CD14-positive monocyte (primary cell): ENCODE data around the gene LDLRAD2. TPM values are rescaled to one million over a fixed set of nuclear protein-coding genes. Genes with fewer than 3 reads are reported as not detected.

Experiments
- DNase-seq, 3 donors: peaks; one replicate each; pipeline ENCODE4 v3.0.0-alpha.2; 2011 to 2022
- H2AFZ ChIP-seq: 2 replicates; pipeline ENCODE4 v1.6.0; 2012; ENCODE audit warnings: mild to moderate bottlenecking, low read depth, low read length, inconsistent platforms; ENCODE audit not compliant: insufficient read depth, poor library complexity, severe bottlenecking
- H3K27ac ChIP-seq, 2 donors: 1 replicate in 1 of 2; 2 replicates in 1 of 2; pipeline ENCODE4 v1.5.1; 2012 to 2013; ENCODE audit warnings: low read length in 2 of 2, control low read depth in 1 of 2, inconsistent platforms in 1 of 2, low read depth in 1 of 2, mild to moderate bottlenecking in 1 of 2
- H3K27me3 ChIP-seq, 2 donors: one replicate each; pipeline versions ENCODE4 v1.6.0 to v1.6.1; 2011 to 2013; ENCODE audit warnings: low read length in 2 of 2; ENCODE audit not compliant: control insufficient read depth in 2 of 2, insufficient read depth in 2 of 2
- H3K36me3 ChIP-seq, 2 donors: replicated peaks in 1 of 2; 1 replicate in 1 of 2; 2 replicates in 1 of 2; pipeline versions ENCODE4 v1.5.1 to v1.6.1; 2012 to 2013; ENCODE audit warnings: low read length in 2 of 2, control low read depth in 1 of 2, inconsistent platforms in 1 of 2, mild to moderate bottlenecking in 1 of 2; ENCODE audit not compliant: insufficient read depth in 2 of 2, control insufficient read depth in 1 of 2
- H3K4me1 ChIP-seq, 2 donors: 1 replicate in 1 of 2; 2 replicates in 1 of 2; pipeline versions ENCODE4 v1.5.1 to v1.6.1; 2012 to 2013; ENCODE audit warnings: low read length in 2 of 2, control low read depth in 1 of 2, inconsistent platforms in 1 of 2, mild to moderate bottlenecking in 1 of 2, moderate library complexity in 1 of 2; ENCODE audit not compliant: insufficient read depth in 2 of 2, control insufficient read depth in 1 of 2
- H3K4me2 ChIP-seq: replicated peaks from 2 replicates; pipeline ENCODE3; 2012; ENCODE audit warnings: low read length, moderate library complexity, mild to moderate bottlenecking; ENCODE audit not compliant: poor library complexity, severe bottlenecking; ENCODE audit errors: extremely low read depth
- H3K4me3 ChIP-seq, 3 experiments: fragments of 200-600 bp in 1 of 3; sonication (generic) in 1 of 3; replicated peaks in 1 of 3; 1 replicate in 2 of 3; 2 replicates in 1 of 3; pipeline ENCODE4 v1.5.1; 2011 to 2013; ENCODE audit warnings: low read length in 3 of 3, mild to moderate bottlenecking in 3 of 3, control low read depth in 2 of 3, low read depth in 2 of 3, inconsistent platforms in 1 of 3, moderate library complexity in 1 of 3
- H3K79me2 ChIP-seq: 2 replicates; pipeline ENCODE4 v1.6.0; 2012; ENCODE audit warnings: mild to moderate bottlenecking, control low read depth, inconsistent platforms, low read length, moderate library complexity; ENCODE audit not compliant: insufficient read depth
- H3K9ac ChIP-seq: 2 replicates; pipeline ENCODE4 v1.6.0; 2017; ENCODE audit warnings: low read length, mild to moderate bottlenecking; ENCODE audit not compliant: insufficient read depth, poor library complexity, severe bottlenecking
- H3K9me3 ChIP-seq, 2 donors: replicated peaks in 1 of 2; 1 replicate in 1 of 2; 2 replicates in 1 of 2; pipeline versions ENCODE4 v1.5.1 to v1.6.1; 2012 to 2013; ENCODE audit warnings: low read length in 2 of 2, control low read depth in 1 of 2; ENCODE audit not compliant: control insufficient read depth in 1 of 2, insufficient read depth in 1 of 2
- H4K20me1 ChIP-seq: 2 replicates; pipeline ENCODE4 v1.6.0; 2012; ENCODE audit warnings: mild to moderate bottlenecking, low read length, control low read depth, moderate library complexity; ENCODE audit not compliant: insufficient read depth
- H3K27ac Mint-ChIP-seq, 7 donors: one replicate each; pipeline ENCODE4 v1.8.0; 2020; ENCODE audit warnings: mild to moderate bottlenecking in 7 of 7, mixed read lengths in 7 of 7, moderate library complexity in 6 of 7, inconsistent platforms in 2 of 7
- H3K27me3 Mint-ChIP-seq, 3 donors: one replicate each; pipeline ENCODE4 v1.8.0; 2021 to 2022; ENCODE audit warnings: low read depth in 3 of 3, mild to moderate bottlenecking in 3 of 3, mixed read lengths in 3 of 3, moderate library complexity in 3 of 3, inconsistent platforms in 1 of 3
- H3K36me3 Mint-ChIP-seq, 2 donors: one replicate each; pipeline ENCODE4 v1.8.0; 2020; ENCODE audit warnings: mixed read lengths in 2 of 2, inconsistent platforms in 1 of 2, mild to moderate bottlenecking in 1 of 2
- H3K4me1 Mint-ChIP-seq: one replicate; pipeline ENCODE4 v1.8.0; 2020; ENCODE audit warnings: mild to moderate bottlenecking, mixed read lengths
- H3K4me3 Mint-ChIP-seq, 2 donors: one replicate each; pipeline ENCODE4 v1.8.0; 2020; ENCODE audit warnings: mild to moderate bottlenecking in 2 of 2, mixed read lengths in 2 of 2, moderate library complexity in 1 of 2
- H3K9me3 Mint-ChIP-seq, 7 donors: one replicate each; pipeline ENCODE4 v1.8.0; 2020 to 2022; ENCODE audit warnings: mixed read lengths in 7 of 7, mild to moderate bottlenecking in 6 of 7, moderate library complexity in 6 of 7, inconsistent platforms in 2 of 7
- CTCF ChIP-seq: fragments of 200-600 bp; IDR thresholded peaks from one replicate; pipeline ENCODE4 v1.8.0; 2022; ENCODE audit warnings: antibody characterized with exemption, mild to moderate bottlenecking
- WGBS: methylation state at CpG from one replicate; pipeline ENCODE4 v1.1.5; 2013; ENCODE audit warnings: missing lambda C conversion rate; ENCODE audit not compliant: insufficient coverage; 5-methylcytosine and 5-hydroxymethylcytosine counted together
- intact Hi-C, 2 donors: fragments of 100-400 bp; cut with micrococcal nuclease; formaldehyde crosslinking; loops; one replicate each; pipeline versions ENCODE4 v1.15.0 to v1.15.1; 2023
- polyA plus RNA-seq, 3 donors: library from polyadenylated mRNA; depleted of rRNA in 1 of 3; unstranded in 2 of 3; stranded (reverse) in 1 of 3; fragments of 300-500 nt in 2 of 3; fragments of >200 nt in 1 of 3; fragmentation: Illumina TruSeq in 2 of 3; gene quantifications; 1 replicate in 2 of 3; 2 replicates in 1 of 3; pipeline ENCODE4 v1.2.3, GENCODE V29; 2012 to 2021

LDLRAD2 gene
- polyA plus RNA-seq, 3 donors = 0.63 TPM; not detected in 2

DNA sequence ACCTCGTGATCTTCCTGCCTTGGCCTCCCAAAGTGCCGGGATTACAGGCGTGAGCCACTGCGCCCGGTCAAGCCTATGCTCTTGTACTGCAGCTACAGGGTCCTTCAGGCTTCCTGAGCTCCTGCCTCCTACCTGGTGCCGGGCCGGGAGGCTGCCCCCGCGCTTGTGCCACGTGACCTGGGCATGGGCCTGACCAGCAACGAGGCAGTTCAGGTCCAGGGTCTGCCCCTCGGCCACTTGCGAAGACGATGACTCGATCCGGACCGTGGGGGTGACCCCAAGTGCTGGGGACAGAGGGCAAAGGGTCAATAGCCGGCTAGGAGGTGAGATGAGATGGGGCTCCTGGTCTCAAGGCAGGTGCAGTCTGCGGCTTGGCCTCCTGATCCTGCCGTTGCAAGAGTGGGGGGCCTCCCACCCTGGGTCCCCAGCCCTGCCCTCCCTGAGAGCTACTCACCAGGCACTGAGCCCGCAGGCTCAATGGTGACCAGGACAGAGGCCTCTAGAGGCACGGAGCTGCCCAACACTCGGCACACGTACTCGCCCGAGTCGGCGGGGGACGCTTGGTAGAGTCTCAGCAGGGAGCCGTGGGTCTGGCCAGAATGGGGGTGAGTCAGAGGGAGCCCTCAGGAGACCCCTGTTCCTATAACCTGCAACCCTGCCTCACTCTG, 38.0 kb downstream of the LDLRAD2 start:
- Histone ChIP-seq H3K36me3 (no peaks in the 10 kb centered on the region), H3K4me1 (peaks cover 9 to 13% of the 10 kb centered on the region in 2 donors), H3K4me2 (no peak overlapping the region), H3K9me3 (no peaks in the 10 kb centered on the region), H3K79me2 (no peaks in the 10 kb centered on the region), H3K4me3 (no peak overlapping the region), H4K20me1 (no peaks in the 10 kb centered on the region), H2AFZ (no peak overlapping the region), H3K27me3 (no peaks in the 10 kb centered on the region), H3K27ac (no peak overlapping the region), H3K9ac (no peak overlapping the region)
- H3K4me3 Mint-ChIP-seq = no peak overlapping the region
- 98% methylated on average over 21 of the region's 30 CpGs for WGBS
- no peaks in the 10 kb centered on the region for H3K9me3 Mint-ChIP-seq
- TF ChIP-seq CTCF = no peak
- DNase-seq = no peak
- H3K27ac Mint-ChIP-seq = peak overlapping the region in 1 of 7 donors; percentile 30
- H3K36me3 Mint-ChIP-seq = no peaks in the 10 kb centered on the region
- intact Hi-C loops = no loop called here
- H3K27me3 Mint-ChIP-seq = peaks cover 0 to 2% (median 0%) of the 10 kb centered on the region in 3 donors
- H3K4me1 Mint-ChIP-seq = peaks cover 8% of the 10 kb centered on the region

GRCh38 chr1:21851430-21852250, 39.6 kb downstream of the LDLRAD2 start:
- Mint-ChIP-seq H3K27me3 (peaks cover 0 to 2% (median 0%) of the 10 kb centered on the region in 3 donors), H3K4me1 (peaks cover 13% of the 10 kb centered on the region), H3K27ac (no peak overlapping the region), H3K4me3 (no peak overlapping the region), H3K36me3 (no peaks in the 10 kb centered on the region), H3K9me3 (no peaks in the 10 kb centered on the region)
- Histone ChIP-seq H3K27ac (no peak overlapping the region), H3K4me1 (peaks cover 9 to 13% of the 10 kb centered on the region in 2 donors), H3K4me3 (no peak overlapping the region), H3K9ac (no peak overlapping the region), H2AFZ (peak overlapping the region; percentile 63), H3K9me3 (no peaks in the 10 kb centered on the region), H3K4me2 (no peak overlapping the region), H4K20me1 (no peaks in the 10 kb centered on the region), H3K36me3 (no peaks in the 10 kb centered on the region), H3K79me2 (no peaks in the 10 kb centered on the region), H3K27me3 (no peaks in the 10 kb centered on the region)
- no peak for DNase-seq
- no peak for TF ChIP-seq CTCF
- intact Hi-C loops = no loop called here
- WGBS = 98% methylated on average over 31 of the region's 33 CpGs
